HG03575 (cell line): ENCODE data around the gene TPMT.

Source experiments
- ATAC-seq: cut with Tn5 transposase; IDR thresholded peaks from one replicate; pipeline ENCODE4 v1.9.1; 2021; ENCODE audit not compliant: unreplicated experiment, insufficient number of reproducible peaks, low FRiP score; ENCODE audit errors: extremely low read depth

TPMT gene

GRCh38 chr6:18081025-18081668 is 73.7 kb downstream of the TPMT start:
- no peak for ATAC-seq

- ATAC-seq, result no peak
Measured at GRCh38 chr6:18080544-18080943, 74.3 kb downstream of the TPMT start.

- ATAC-seq, result no peak
Measured at GRCh38 chr6:18078866-18079265, 76.0 kb downstream of the TPMT start.
